ENCODE results near the gene SOBP. TPM values are rescaled to one million over a fixed set of nuclear protein-coding genes. Genes with fewer than 3 reads are reported as not detected.
"Not testable (repeated sequence)": the region's sequence is repeated elsewhere in the genome, so short reads cannot be mapped to it uniquely, and the experiment has no call there.

The SOBP gene
- total RNA-seq, 2 experiments from 2014 or later, result 0.70 to 2.0 TPM

DNA sequence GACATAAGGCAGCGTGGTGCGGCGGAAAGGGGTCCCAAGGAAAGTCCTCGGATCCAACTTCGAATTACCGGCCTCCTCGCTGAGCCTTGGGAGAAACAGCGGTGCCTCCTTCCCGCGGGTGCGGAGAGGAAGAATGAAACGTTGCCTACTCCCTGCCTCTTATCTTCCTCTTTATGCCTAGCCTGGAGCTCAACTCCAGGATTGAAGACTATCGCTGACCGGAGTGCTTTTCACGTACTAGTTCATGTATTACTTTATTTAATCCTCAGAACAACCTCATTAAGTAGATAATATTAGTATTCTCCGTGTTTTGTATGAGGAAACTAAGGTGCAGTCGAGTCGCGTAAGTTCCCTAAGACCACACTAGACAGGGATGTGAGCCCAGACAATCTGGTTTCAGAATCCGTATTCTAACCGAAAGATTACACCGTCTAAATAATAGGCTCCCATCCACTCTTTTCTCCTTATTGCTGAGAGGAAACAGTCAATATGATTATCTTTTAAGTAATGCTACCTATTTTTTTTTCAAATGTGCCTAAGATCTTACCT lies 29.8 kb upstream of the SOBP start:
- no peaks in the 10 kb centered on the region for H3K9me3 Mint-ChIP-seq (ENCODE audit: low read depth)
- H3K27ac Mint-ChIP-seq, result peak overlapping the region; percentile 96
- H3K27me3 Mint-ChIP-seq, result no peaks in the 10 kb centered on the region
- ATAC-seq, result no peak
- H3K4me1 Mint-ChIP-seq, result peaks cover 11% of the 10 kb centered on the region
- peaks cover 3% of the 10 kb centered on the region for H3K36me3 Mint-ChIP-seq
- no peak for DNase-seq
- peak overlapping the region; percentile 90 for H3K4me3 Mint-ChIP-seq
- CTCF ChIA-PET, result interaction anchor here (0.6 to 3.1 kb wide), 15 partner anchors 21 to 215 kb away, joined by 3 to 18 read pairs (median 4); no protein-coding TSS in a partner anchor

- DNase-seq (no peak), ATAC-seq (no peak)
- no peak overlapping the region for H3K27ac Mint-ChIP-seq
- peaks cover 26% of the 10 kb centered on the region for H3K27me3 Mint-ChIP-seq
- CTCF ChIA-PET, result no interaction called here
- H3K36me3 Mint-ChIP-seq, result no peaks in the 10 kb centered on the region
- no peak overlapping the region for H3K4me3 Mint-ChIP-seq
- H3K4me1 Mint-ChIP-seq, result no peaks in the 10 kb centered on the region
- H3K9me3 Mint-ChIP-seq (ENCODE audit: low read depth), result no peaks in the 10 kb centered on the region
These were observed 23.9 kb upstream of the SOBP start for GRCh38 chr6:107466062-107466461.

- Mint-ChIP-seq H3K4me1 (no peaks in the 10 kb centered on the region), H3K36me3 (no peaks in the 10 kb centered on the region), H3K27ac (no peak overlapping the region), H3K4me3 (no peak overlapping the region), H3K9me3 (ENCODE audit: low read depth) (no peaks in the 10 kb centered on the region), H3K27me3 (peaks cover 46% of the 10 kb centered on the region)
- CTCF ChIA-PET, result interaction anchor here (1.0 kb wide), 1 partner anchor 16 kb away, joined by 3 read pairs; no protein-coding TSS in a partner anchor
- DNase-seq (no peak), ATAC-seq (no peak)
These were observed 19.6 kb upstream of the SOBP start for GRCh38 chr6:107470364-107470763.

DNA sequence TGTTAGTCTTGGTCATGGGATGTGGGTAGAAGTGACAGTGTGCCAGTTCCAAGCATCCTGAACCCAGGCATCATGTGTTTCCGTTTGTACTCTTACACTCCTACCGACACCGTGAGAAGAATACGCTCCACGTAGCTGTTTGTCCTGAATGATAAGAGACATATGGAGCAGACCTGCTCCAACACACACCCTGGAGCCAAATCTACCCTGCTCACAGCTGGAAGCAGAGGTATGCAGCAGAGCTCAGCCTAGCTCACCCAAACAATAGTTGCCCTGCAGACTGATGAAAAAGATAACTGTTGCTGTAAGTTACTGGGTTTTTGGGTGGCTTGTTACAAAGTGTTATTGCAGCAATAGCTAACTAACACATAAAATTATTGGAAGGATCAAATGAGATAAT lies 16.3 kb upstream of the SOBP start:
- H3K9me3 Mint-ChIP-seq (ENCODE audit: low read depth), result no peaks in the 10 kb centered on the region
- H3K36me3 Mint-ChIP-seq, result no peaks in the 10 kb centered on the region
- H3K27me3 Mint-ChIP-seq, result peaks cover 33% of the 10 kb centered on the region
- H3K4me3 Mint-ChIP-seq, result no peak overlapping the region
- no peaks in the 10 kb centered on the region for H3K4me1 Mint-ChIP-seq
- H3K27ac Mint-ChIP-seq, result no peak overlapping the region
- CTCF ChIA-PET, result no interaction called here
- ATAC-seq (no peak), DNase-seq (no peak)

GRCh38 chr6:107475360-107475759 lies 14.6 kb upstream of the SOBP start:
- H3K4me3 Mint-ChIP-seq; H3K36me3 Mint-ChIP-seq; H3K9me3 Mint-ChIP-seq (ENCODE audit: low read depth); DNase-seq; H3K4me1 Mint-ChIP-seq; ATAC-seq; H3K27ac Mint-ChIP-seq: not testable (repeated sequence)
- H3K27me3 Mint-ChIP-seq, result peaks cover 30% of the 10 kb centered on the region
- CTCF ChIA-PET, result interaction anchor here (0.6 kb wide), 1 partner anchor 463 kb away, joined by 3 read pairs; no protein-coding TSS in a partner anchor

GRCh38 chr6:107475826-107476225 lies 14.1 kb upstream of the SOBP start:
- H3K36me3 Mint-ChIP-seq; H3K4me1 Mint-ChIP-seq; H3K9me3 Mint-ChIP-seq (ENCODE audit: low read depth); H3K4me3 Mint-ChIP-seq; ATAC-seq; DNase-seq; H3K27ac Mint-ChIP-seq: not testable (repeated sequence)
- CTCF ChIA-PET, result interaction anchor here (0.6 kb wide), 1 partner anchor 462 kb away, joined by 3 read pairs; no protein-coding TSS in a partner anchor
- H3K27me3 Mint-ChIP-seq, result peaks cover 31% of the 10 kb centered on the region

GRCh38 chr6:107479089-107479690 lies 10.7 kb upstream of the SOBP start:
- Mint-ChIP-seq H3K27ac (no peak overlapping the region), H3K36me3 (no peaks in the 10 kb centered on the region), H3K27me3 (peaks cover 46% of the 10 kb centered on the region), H3K9me3 (ENCODE audit: low read depth) (no peaks in the 10 kb centered on the region), H3K4me3 (no peak overlapping the region), H3K4me1 (no peaks in the 10 kb centered on the region)
- CTCF ChIA-PET, result no interaction called here
- DNase-seq, result no peak
- ATAC-seq, result no peak

- CTCF ChIA-PET, result interaction anchor here (0.7 to 1.2 kb wide), 2 partner anchors 96 to 167 kb away, joined by 3 read pairs; no protein-coding TSS in a partner anchor
- ATAC-seq (no peak), DNase-seq (no peak)
- Mint-ChIP-seq H3K4me3 (no peak overlapping the region), H3K4me1 (peaks cover 14% of the 10 kb centered on the region), H3K27ac (no peak overlapping the region), H3K9me3 (ENCODE audit: low read depth) (no peaks in the 10 kb centered on the region), H3K27me3 (peaks cover 73% of the 10 kb centered on the region), H3K36me3 (peaks cover 2% of the 10 kb centered on the region)
These were observed 4.8 kb upstream of the SOBP start for GRCh38 chr6:107485157-107485556.

DNA sequence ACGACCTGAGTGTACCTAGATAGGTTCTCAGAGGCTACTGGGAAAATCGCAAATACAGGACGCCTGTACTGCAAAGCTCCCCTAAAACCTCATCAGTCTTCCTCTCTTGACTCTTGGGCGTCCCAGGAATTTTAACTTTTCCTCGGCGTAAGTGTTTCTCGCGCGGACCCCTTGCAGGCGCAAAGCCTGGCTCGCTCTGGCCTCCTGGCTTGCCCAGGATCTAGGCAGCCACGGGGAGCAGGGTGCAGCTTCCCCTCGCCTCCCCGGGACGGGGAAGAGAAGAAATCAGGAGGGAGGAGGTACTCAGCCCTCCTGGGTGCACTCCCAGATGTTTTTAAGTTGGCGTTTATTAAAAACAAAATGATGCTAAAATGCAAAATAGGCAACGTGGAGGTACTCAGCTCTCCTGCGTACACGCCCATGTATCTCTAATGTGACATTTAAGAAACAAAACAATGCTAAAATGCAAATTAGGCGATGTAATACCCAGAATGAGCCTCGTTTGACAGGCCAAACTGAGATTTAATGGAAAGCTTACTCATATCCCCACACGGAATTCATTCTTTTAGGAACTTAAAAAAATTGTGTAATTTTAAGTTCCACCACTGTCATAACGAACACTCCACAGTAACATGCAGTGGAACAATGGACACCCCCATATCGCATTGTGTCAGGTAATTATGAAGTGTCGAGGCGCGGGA lies 1.6 kb upstream of the SOBP start:
- H3K27ac Mint-ChIP-seq, result no peak overlapping the region
- H3K4me1 Mint-ChIP-seq, result peaks cover 20% of the 10 kb centered on the region
- DNase-seq, result no peak
- H3K9me3 Mint-ChIP-seq (ENCODE audit: low read depth), result no peaks in the 10 kb centered on the region
- CTCF ChIA-PET, result interaction anchor here (0.9 to 2.4 kb wide), 7 partner anchors 29 to 186 kb away, joined by 3 to 10 read pairs (median 5); partner anchors contain the start of gene PDSS2
- ATAC-seq, result no peak
- peaks cover 49% of the 10 kb centered on the region for H3K27me3 Mint-ChIP-seq
- H3K36me3 Mint-ChIP-seq, result peaks cover 2% of the 10 kb centered on the region
- H3K4me3 Mint-ChIP-seq, result peak overlapping the region; percentile 79

DNA sequence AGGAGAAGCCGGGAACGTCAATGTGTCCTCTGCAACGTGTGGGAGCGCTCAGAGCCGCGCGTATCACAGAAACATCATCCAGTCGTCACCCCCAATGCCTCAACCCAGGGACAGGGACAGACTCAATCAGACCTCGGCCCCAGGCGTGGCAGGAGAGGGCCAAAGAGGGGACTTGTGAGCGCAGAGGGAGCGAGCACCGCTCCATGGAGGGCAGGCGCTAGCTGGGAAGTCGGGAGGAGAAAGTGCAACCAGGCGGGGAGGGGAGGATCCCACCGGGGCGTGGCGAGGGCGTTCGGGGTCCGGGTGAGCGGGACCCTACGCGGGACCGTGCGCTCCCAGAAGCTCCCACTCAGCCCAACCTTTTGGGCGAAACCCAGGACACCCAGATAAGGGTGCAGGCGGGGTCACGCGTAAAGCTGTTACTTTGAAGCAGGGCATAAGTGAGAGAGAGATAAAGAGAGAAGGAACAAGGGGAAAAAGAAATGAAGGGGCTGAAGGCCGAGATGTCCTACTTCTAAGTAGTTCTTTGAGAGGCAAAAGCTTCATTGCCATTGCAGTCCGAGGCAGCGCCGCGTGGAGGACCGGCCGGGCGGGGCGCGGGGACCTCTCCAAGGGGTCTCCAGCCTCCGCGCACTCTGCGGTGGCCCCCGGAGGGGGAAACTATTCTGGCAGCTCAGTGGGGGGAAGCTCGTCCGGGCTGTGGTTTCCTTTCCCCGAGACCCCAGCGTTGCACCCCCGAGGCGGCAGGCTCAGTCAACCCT lies 862 bp upstream of the SOBP start:
- Mint-ChIP-seq H3K27ac (no peak overlapping the region), H3K4me1 (peaks cover 20% of the 10 kb centered on the region), H3K9me3 (ENCODE audit: low read depth) (no peaks in the 10 kb centered on the region), H3K36me3 (peaks cover 2% of the 10 kb centered on the region), H3K4me3 (peak overlapping the region; percentile 79), H3K27me3 (peaks cover 42% of the 10 kb centered on the region)
- CTCF ChIA-PET, result interaction anchor here (0.6 to 2.4 kb wide), 9 partner anchors 29 to 186 kb away, joined by 3 to 10 read pairs (median 4); partner anchors contain the start of gene PDSS2
- ATAC-seq, result peak; percentile 27
- peak; percentile 45 for DNase-seq

DNA sequence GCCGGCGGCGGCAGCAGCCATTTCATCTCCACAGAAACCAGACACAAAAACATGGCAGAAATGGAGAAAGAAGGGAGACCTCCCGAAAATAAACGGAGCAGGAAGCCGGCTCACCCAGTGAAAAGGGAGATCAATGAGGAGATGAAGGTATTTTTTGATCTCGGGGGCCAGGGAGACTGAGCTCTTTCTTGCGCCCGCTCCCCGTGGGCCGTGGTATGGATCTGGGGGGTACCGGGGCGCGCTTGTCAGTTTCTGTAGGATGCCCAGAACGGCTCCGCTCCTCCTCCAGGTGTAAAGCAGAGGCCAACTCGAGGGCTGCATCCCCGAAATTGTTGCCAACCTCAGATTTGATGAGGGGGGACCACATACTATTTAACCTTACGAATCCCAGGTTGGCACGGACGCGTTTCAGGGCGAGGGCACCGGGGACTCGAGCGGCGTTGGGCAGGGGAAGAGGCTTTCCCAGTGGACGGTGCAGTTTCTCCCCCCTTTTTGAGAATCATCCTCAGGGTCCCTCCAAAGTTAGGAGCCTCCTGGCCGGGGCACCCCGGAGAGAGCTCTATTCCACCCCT lies 735 bp downstream of the SOBP start:
- H3K4me1 Mint-ChIP-seq, result peaks cover 22% of the 10 kb centered on the region
- ATAC-seq (no peak), DNase-seq (no peak)
- H3K27ac Mint-ChIP-seq, result no peak overlapping the region
- H3K4me3 Mint-ChIP-seq, result peak overlapping the region; percentile 72
- H3K9me3 Mint-ChIP-seq (ENCODE audit: low read depth), result no peaks in the 10 kb centered on the region
- CTCF ChIA-PET, result interaction anchor here (1.0 to 1.9 kb wide), 4 partner anchors 165 to 377 kb away, joined by 4 to 6 read pairs (median 4); no protein-coding TSS in a partner anchor
- H3K36me3 Mint-ChIP-seq, result peaks cover 2% of the 10 kb centered on the region
- peaks cover 44% of the 10 kb centered on the region for H3K27me3 Mint-ChIP-seq

DNA sequence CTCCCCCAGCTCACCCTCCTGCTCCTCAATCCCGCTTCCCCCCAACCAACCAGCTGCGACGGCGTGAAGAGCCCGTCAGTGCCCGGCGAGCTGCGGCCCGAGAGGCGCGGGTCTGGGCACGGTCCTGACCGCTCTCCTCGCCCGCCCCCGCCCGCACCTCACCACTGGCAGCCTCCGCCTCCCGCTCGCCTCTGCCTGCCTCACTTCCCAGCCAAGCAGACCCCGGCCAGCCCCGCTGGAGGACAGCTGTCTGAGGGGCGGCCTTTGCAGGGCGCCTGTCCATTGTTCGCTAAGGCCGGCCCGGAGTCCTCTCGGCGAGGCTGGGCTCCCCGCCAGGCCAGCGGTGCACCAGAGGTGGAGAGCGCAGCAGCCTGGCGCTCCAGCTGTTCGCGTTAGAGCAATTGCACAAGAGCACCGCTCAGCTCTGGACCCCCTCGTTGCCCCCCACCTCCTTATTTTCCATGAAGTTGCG lies 1.3 kb downstream of the SOBP start:
- Mint-ChIP-seq H3K4me1 (peaks cover 22% of the 10 kb centered on the region), H3K9me3 (ENCODE audit: low read depth) (no peaks in the 10 kb centered on the region), H3K27ac (no peak overlapping the region), H3K36me3 (peaks cover 2% of the 10 kb centered on the region), H3K27me3 (peaks cover 43% of the 10 kb centered on the region), H3K4me3 (peak overlapping the region; percentile 72)
- ATAC-seq (no peak), DNase-seq (no peak)
- CTCF ChIA-PET, result interaction anchor here (1.0 to 1.9 kb wide), 5 partner anchors 148 to 377 kb away, joined by 3 to 6 read pairs (median 4); no protein-coding TSS in a partner anchor
